Activated T-helper 17 cell treated with anti-CD3 and anti-CD28 coated beads, Interleukin-2, amount 50 U/mL, for 72 hours (primary cell): ENCODE results near the gene AKAP6. TPM values are rescaled to one million over a fixed set of nuclear protein-coding genes. Genes with fewer than 3 reads are reported as not detected.

Source experiments
- ATAC-seq: fragments of 150-1000 bp; cut with Tn5 transposase; replicated peaks from 2 replicates; pipeline ENCODE4 v1.10.0; 2021; ENCODE audit warnings: mild to moderate bottlenecking, moderate library complexity
- H3K27ac Mint-ChIP-seq: one replicate; pipeline ENCODE4 v1.8.0; 2022; ENCODE audit warnings: mixed read lengths
- H3K27me3 Mint-ChIP-seq: one replicate; pipeline ENCODE4 v1.8.0; 2022; ENCODE audit warnings: mixed read lengths
- H3K36me3 Mint-ChIP-seq: one replicate; pipeline ENCODE4 v1.8.0; 2022; ENCODE audit warnings: low read depth, mild to moderate bottlenecking, mixed read lengths
- H3K4me1 Mint-ChIP-seq: one replicate; pipeline ENCODE4 v1.8.0; 2022; ENCODE audit warnings: mixed read lengths
- H3K4me3 Mint-ChIP-seq: one replicate; pipeline ENCODE4 v1.8.0; 2022; ENCODE audit warnings: mild to moderate bottlenecking, mixed read lengths
- H3K9me3 Mint-ChIP-seq: one replicate; pipeline ENCODE4 v1.8.0; 2022; ENCODE audit warnings: mixed read lengths
- total RNA-seq, 2 donors: library from RNA; stranded (reverse); gene quantifications; one replicate each; pipeline ENCODE4 v1.2.3, GENCODE V29; 2022

AKAP6 gene
- total RNA-seq, 2 donors from 2014 or later: 1.1 to 2.1 TPM

DNA sequence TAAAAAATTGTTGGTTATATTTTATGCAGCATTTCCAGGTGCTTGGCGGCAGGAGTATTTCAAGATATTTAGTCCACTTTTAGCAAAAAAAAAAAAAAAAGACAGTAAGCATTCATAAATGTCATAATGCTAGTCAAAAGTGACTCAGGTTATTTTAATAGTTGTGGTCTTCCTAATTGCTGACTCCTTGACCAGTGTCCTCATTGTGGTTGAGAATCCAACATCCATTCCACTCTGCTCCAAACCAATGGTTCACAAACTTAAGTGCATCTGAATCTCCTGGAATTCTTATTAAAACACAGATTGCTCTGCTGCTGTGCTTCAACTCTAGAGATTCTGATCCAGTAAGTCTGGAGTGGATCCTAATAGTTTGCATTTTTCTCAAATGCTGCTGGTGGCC, 71.4 kb downstream of the AKAP6 start:
- peaks cover 5% of the 10 kb centered on the region for H3K27me3 Mint-ChIP-seq
- no peaks in the 10 kb centered on the region for H3K9me3 Mint-ChIP-seq
- no peak overlapping the region for H3K4me3 Mint-ChIP-seq
- H3K4me1 Mint-ChIP-seq: no peaks in the 10 kb centered on the region
- no peak for ATAC-seq
- no peak overlapping the region for H3K27ac Mint-ChIP-seq
- H3K36me3 Mint-ChIP-seq: no peaks in the 10 kb centered on the region

DNA sequence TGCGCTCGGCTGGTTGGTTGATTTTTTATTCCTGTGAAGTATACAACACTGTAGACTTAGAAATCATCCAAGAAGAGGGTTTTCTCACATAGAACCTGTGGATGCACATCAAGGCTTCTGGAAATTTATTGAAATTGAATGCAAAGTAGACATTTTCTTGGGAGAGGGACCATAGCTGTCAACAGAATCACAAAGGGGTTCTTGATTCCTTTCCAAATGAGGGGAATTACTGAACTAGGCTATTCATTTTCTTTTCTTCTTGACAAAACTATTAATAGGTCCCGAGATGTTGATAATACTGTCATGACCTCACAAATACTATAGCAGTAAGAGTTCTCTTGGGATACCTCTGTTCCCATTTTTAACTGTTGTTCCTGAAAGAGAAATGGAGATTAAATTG, 73.9 kb downstream of the AKAP6 start:
- no peak for ATAC-seq
- Mint-ChIP-seq H3K36me3 (no peaks in the 10 kb centered on the region), H3K4me3 (no peak overlapping the region), H3K27ac (no peak overlapping the region), H3K9me3 (no peaks in the 10 kb centered on the region), H3K4me1 (no peaks in the 10 kb centered on the region), H3K27me3 (peaks cover 7% of the 10 kb centered on the region)

DNA sequence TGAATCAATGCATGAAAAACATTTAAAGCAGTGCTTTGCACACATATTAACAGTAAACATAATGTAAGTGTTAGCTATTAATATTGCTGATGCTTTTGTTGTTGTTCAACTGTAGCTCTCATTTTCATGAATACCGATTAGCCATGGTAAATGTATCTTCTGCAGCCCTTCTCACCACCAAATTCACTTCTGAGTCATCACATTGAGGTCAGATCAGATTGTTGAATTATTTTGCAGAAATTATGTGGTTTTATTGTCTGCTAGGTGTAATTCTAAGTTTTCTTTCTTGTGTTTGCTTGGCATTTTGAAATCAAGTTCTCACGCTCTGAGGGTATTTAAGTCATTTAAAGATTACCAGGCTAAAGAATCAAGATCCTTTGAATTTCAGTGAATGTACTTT, 74.6 kb downstream of the AKAP6 start:
- Mint-ChIP-seq H3K4me3 (no peak overlapping the region), H3K27me3 (peaks cover 7% of the 10 kb centered on the region), H3K27ac (no peak overlapping the region), H3K9me3 (no peaks in the 10 kb centered on the region), H3K36me3 (no peaks in the 10 kb centered on the region), H3K4me1 (no peaks in the 10 kb centered on the region)
- ATAC-seq: no peak

DNA sequence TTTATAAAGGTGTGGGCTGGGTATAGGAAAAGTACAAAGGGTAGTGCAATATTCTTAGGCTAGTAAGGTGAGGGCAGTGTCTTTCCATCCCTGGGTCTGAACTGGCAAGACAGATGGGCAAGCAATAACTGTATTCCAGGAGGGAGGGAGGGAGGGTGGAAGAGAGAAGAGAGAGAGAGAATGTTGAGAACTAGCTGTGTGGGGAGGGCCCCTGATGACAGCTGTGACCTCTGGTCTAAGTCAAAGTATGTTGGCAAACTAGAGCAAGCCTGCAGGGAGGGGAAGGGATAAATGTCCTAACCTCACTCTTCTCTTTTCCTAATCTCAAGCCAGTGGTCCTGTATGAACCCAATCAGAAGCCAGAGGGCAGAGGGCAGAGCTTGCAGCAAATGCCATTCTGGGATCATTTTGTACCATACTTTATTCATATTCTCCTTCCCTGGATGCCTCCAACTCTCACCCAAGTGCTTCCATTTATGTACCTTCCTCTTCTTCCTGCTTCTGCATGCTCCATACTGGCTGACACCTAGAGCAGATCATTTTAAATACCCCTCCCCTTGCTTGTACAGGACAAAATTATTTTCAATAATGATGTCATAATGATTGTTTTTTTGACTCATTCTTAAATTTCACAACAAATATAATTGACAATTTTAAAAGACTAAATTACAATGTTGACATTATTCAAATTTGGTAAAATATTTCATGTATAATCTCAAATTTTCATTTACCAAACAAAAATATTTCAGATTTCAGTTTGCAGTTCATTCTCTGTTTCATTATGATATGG, 75.9 kb downstream of the AKAP6 start:
- Mint-ChIP-seq H3K4me1 (no peaks in the 10 kb centered on the region), H3K36me3 (no peaks in the 10 kb centered on the region), H3K27ac (no peak overlapping the region), H3K9me3 (no peaks in the 10 kb centered on the region), H3K27me3 (peaks cover 7% of the 10 kb centered on the region), H3K4me3 (no peak overlapping the region)
- no peak for ATAC-seq

DNA sequence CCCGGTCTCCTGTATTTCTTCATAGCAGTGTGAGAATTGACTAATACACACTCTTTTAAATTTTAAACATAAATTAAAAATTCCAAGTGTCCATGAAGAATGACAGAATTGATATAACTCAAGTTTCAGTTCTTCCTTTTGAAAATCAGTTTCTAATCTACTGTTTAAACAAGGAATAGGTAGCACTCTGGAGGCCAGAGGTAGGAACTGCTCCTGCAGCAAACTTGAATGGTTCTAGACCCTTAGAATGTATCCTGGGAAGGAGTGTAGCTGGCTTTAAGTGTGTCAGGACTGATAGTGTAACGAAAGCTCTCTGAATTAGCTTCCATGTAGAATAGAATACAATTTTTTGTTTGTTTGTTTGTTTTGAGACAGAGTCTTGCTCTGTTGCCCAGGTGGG, 76.8 kb downstream of the AKAP6 start:
- H3K4me1 Mint-ChIP-seq: no peaks in the 10 kb centered on the region
- H3K36me3 Mint-ChIP-seq: no peaks in the 10 kb centered on the region
- no peak overlapping the region for H3K27ac Mint-ChIP-seq
- ATAC-seq: no peak
- H3K4me3 Mint-ChIP-seq: no peak overlapping the region
- H3K9me3 Mint-ChIP-seq: no peaks in the 10 kb centered on the region
- H3K27me3 Mint-ChIP-seq: peaks cover 7% of the 10 kb centered on the region

DNA sequence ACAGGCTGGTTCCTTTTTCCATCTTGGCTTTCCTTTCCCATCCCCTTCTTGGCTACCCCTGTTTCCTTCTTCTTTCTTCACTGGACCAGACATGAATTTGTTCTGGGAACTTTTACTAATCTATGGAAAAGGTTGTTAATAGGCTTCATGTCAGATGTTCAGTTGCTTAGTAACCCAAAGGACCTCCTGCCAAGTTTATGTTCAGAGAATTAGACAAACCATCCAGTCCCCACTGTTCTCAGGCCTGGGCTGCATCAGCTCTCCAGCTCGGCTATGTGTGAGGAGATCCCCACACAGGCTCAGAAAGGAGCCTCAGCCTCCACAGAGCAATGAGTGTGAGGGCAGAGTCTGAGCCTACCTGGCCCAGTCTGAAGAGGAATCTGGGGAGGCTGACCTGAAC, 78.0 kb downstream of the AKAP6 start:
- ATAC-seq: no peak
- Mint-ChIP-seq H3K36me3 (no peaks in the 10 kb centered on the region), H3K4me1 (no peaks in the 10 kb centered on the region), H3K9me3 (no peaks in the 10 kb centered on the region), H3K27me3 (peaks cover 7% of the 10 kb centered on the region), H3K4me3 (no peak overlapping the region), H3K27ac (no peak overlapping the region)

DNA sequence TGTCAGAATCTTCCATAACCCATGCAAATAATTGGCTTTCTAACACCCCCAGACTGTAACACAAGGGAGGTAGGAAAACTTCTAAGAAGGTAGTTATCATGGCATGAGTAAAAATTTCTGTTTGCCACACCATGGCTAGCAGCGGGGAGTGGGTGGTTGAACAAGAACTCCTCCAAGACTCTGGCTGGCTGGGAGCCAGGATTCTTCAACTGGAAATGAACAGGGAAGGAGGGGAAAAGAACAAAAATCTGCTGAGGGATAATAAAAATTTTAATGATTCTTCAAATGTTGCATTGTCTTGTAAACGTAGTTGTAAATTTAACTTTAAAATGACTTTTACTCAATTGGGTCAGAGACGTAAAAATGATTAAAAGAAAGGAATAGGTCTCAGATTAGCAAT, 78.9 kb downstream of the AKAP6 start:
- H3K27me3 Mint-ChIP-seq: peaks cover 7% of the 10 kb centered on the region
- no peaks in the 10 kb centered on the region for H3K4me1 Mint-ChIP-seq
- H3K27ac Mint-ChIP-seq: no peak overlapping the region
- no peaks in the 10 kb centered on the region for H3K9me3 Mint-ChIP-seq
- H3K36me3 Mint-ChIP-seq: no peaks in the 10 kb centered on the region
- no peak overlapping the region for H3K4me3 Mint-ChIP-seq
- ATAC-seq: no peak

DNA sequence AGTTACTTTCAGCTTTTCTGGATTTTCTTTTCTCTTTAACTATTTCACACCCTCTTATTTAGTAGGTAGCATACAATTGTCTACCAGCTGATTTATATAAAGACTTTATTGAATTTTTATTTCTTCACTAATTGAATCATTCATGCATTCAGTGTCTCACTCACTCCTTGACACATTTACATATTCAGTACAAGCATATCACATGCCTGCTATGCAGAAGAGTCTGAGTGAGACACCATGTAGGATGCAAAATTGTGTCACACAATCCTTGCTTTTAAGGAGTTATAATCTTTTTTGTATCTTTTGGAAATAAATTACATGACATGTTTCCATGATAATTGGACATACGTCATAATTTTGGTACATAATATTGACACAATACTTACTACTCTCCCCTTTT, 83.0 kb downstream of the AKAP6 start:
- peaks cover 10% of the 10 kb centered on the region for H3K27me3 Mint-ChIP-seq
- H3K9me3 Mint-ChIP-seq: no peaks in the 10 kb centered on the region
- H3K27ac Mint-ChIP-seq: no peak overlapping the region
- no peak overlapping the region for H3K4me3 Mint-ChIP-seq
- H3K36me3 Mint-ChIP-seq: no peaks in the 10 kb centered on the region
- ATAC-seq: no peak
- no peaks in the 10 kb centered on the region for H3K4me1 Mint-ChIP-seq

DNA sequence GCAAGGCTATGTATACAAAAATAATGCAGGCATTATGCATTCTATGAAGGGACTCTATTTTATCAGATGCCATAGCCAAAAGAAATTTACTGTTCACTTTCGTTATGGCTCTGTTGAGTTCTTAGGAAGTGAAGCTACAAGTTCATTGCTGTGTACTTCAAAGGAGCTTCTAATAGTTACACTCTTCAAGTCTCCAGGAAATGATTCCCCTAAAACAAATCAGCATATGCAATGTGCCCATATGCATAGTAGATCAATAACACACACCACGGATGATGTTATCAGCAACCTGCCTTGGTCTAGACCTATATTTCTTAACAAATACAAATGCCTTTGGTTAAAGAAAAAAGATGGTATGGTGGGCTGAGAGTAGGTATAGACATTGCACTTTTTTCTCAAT, 83.4 kb downstream of the AKAP6 start:
- Mint-ChIP-seq H3K36me3 (no peaks in the 10 kb centered on the region), H3K4me3 (no peak overlapping the region), H3K27me3 (peaks cover 8% of the 10 kb centered on the region), H3K9me3 (no peaks in the 10 kb centered on the region), H3K27ac (no peak overlapping the region), H3K4me1 (no peaks in the 10 kb centered on the region)
- ATAC-seq: no peak

DNA sequence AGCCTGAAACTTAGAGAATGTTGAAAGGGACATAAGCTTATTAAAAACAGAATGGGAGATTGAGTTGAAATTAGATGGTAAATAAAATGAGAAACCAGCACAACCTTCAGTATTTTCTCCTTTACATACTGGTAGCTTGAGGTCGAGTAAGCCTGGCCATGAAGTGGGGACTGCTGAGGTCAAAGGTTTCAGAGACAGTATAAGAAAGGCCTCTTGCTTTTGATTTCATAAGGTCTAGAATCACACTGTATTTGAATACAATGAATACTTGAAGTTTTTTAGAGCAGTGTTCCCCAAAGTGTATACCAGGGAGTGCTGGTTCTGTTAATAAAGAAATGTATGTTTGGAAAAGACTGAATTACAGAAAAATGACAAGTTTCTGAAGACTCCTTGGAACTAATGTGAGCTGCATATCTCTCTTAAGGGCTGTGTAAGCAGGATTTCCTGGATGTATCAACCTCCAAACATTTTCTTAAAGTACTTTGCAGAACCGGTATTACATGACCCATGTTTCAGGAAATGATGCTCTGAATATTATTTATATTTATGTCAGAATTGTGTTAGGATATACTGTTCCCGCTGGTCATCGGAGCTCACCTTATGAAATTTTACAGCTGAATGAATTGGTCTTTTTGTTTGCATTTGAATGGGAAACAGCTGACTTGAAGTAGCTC, 85.0 kb downstream of the AKAP6 start:
- H3K27ac Mint-ChIP-seq: no peak overlapping the region
- H3K4me3 Mint-ChIP-seq: no peak overlapping the region
- no peaks in the 10 kb centered on the region for H3K4me1 Mint-ChIP-seq
- H3K9me3 Mint-ChIP-seq: no peaks in the 10 kb centered on the region
- no peak for ATAC-seq
- H3K36me3 Mint-ChIP-seq: no peaks in the 10 kb centered on the region
- peaks cover 8% of the 10 kb centered on the region for H3K27me3 Mint-ChIP-seq

DNA sequence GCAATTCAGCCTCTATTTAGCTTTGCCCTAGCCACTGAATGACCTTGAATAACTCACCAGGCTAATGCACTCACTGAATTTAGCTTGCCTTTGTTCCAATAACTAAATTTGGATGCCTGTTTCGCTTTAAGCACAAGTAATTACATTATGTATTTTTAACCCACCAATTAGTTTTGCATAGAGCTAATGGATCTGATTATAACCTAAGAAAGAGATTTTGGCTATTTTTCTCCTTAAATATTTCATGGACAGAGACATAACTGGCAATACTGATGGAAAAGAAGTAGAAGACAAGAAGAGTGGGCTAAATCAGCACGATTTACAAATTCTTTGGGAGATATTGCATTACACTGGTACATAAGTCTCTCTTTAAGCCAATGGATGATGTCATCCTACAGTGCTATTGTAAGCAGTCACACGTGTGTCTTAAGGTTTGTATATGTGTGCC, 85.7 kb downstream of the AKAP6 start:
- H3K27ac Mint-ChIP-seq: no peak overlapping the region
- no peaks in the 10 kb centered on the region for H3K4me1 Mint-ChIP-seq
- H3K9me3 Mint-ChIP-seq: no peaks in the 10 kb centered on the region
- no peak overlapping the region for H3K4me3 Mint-ChIP-seq
- ATAC-seq: no peak
- no peaks in the 10 kb centered on the region for H3K36me3 Mint-ChIP-seq
- peaks cover 8% of the 10 kb centered on the region for H3K27me3 Mint-ChIP-seq

DNA sequence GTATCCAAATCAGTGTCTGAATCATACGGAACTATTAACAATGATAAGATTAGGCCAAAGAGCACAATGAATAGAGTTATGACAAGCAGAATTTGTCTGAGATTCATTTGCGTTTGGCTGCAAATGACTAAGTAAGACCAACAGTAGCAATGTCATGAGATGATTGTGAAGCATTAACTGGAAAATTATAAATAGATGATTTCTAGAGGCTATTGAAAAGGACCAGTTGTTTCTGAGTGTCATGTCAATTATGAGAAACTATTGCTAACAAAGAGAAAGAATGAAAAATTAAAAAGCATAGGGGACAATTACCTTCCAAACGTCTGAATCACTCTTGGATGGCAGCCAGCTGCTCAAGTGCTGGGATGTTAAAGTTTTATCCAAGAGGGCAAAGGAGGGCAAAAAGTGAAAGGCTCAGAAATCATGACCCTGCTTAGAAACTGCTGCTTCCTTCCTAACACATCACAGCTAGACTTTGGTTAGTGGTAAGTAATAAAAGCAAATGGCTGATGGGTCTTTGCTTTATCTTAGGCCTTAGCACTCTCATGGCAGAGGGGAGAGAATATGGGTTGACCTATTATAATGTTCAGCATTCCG, 89.0 kb downstream of the AKAP6 start:
- Mint-ChIP-seq H3K36me3 (no peaks in the 10 kb centered on the region), H3K27me3 (peaks cover 8% of the 10 kb centered on the region), H3K27ac (no peak overlapping the region), H3K9me3 (peaks cover 3% of the 10 kb centered on the region), H3K4me1 (no peaks in the 10 kb centered on the region), H3K4me3 (no peak overlapping the region)
- ATAC-seq: no peak

DNA sequence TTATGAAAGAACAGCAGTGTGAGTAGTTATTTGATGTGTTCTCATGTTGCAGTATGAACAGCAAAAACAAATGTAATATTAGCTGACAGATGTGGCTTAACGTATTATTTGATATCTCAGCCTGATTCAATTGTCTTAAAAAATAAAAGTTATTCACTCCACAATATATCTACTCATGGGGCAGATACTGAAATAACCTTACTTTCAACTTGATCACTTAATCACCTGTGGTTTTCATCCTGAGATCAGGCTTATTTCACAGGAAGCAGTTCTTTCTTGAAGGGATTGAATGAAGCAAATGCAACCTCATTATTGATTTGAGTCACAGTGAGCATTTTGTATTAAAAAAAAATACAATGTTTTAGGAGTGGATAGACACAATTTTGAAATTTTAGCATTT, 90.3 kb downstream of the AKAP6 start:
- Mint-ChIP-seq H3K27ac (no peak overlapping the region), H3K27me3 (peaks cover 5% of the 10 kb centered on the region), H3K9me3 (peaks cover 3% of the 10 kb centered on the region), H3K36me3 (no peaks in the 10 kb centered on the region), H3K4me3 (no peak overlapping the region), H3K4me1 (no peaks in the 10 kb centered on the region)
- no peak for ATAC-seq

DNA sequence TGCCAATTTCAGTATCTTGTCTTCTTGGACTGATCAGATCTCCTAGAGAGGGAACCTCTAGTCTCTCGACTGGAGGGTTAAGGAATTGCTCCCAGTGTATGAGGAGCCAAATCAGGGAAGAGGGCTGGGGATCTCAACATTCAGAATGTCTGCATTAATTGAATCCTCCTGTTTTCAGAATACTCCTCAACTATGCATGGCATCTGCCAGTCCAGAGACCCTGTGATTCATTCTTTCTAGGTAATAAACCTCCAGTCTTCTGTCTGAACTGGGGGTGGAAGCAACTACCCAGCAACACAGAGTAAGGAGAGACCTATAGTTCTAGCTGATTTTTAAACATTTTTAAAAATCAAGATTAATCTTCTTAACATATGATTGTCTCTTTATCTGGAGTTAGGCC, 92.7 kb downstream of the AKAP6 start:
- Mint-ChIP-seq H3K27me3 (peaks cover 8% of the 10 kb centered on the region), H3K36me3 (no peaks in the 10 kb centered on the region), H3K27ac (no peak overlapping the region), H3K9me3 (peaks cover 3% of the 10 kb centered on the region), H3K4me3 (no peak overlapping the region), H3K4me1 (no peaks in the 10 kb centered on the region)
- ATAC-seq: no peak

DNA sequence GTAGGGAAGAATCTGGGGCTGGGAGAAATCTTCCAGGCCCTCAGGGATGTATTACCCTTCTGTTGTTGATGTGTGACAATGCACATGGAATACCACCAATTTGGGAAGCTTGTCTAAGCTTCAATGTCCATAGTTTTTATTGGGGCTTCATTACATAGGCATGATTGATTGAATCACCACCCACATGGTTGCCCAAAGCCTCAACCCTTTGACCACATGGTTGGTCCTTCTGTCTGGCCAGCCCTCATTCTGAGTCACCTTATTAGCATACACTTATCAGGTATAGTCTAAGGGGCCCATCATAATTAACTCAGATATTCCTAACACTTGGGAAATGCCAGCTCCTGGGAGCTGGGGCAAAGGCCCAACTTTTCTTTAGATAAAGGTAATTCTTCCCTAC, 93.3 kb downstream of the AKAP6 start:
- Mint-ChIP-seq H3K27me3 (peaks cover 9% of the 10 kb centered on the region), H3K27ac (no peak overlapping the region), H3K4me1 (no peaks in the 10 kb centered on the region), H3K36me3 (no peaks in the 10 kb centered on the region), H3K4me3 (no peak overlapping the region), H3K9me3 (peaks cover 3% of the 10 kb centered on the region)
- no peak for ATAC-seq
